HepG2 (cell line): ENCODE measurements around the gene RNU6-8. TPM values are rescaled to one million over a fixed set of nuclear protein-coding genes. Genes with fewer than 3 reads are reported as not detected.

Experiments used
- BORCS8-MEF2B ChIP-seq: sonication (generic); formaldehyde crosslinking; IDR thresholded peaks from 2 replicates; pipeline ENCODE4 v1.8.0; 2022; ENCODE audit warnings: mild to moderate bottlenecking, missing genetic modification reagents
- CHCHD3 ChIP-seq: sonication (generic); formaldehyde crosslinking; IDR thresholded peaks from 2 replicates; pipeline ENCODE4 v1.8.0; 2022; ENCODE audit warnings: mild to moderate bottlenecking, missing genetic modification reagents, moderate library complexity
- DPF2 ChIP-seq: sonication (generic); formaldehyde crosslinking; IDR thresholded peaks from 2 replicates; pipeline ENCODE4 v1.4.0; 2020; ENCODE audit warnings: mild to moderate bottlenecking, low read depth, missing genetic modification reagents, borderline replicate concordance
- EED ChIP-seq: sonication (generic); formaldehyde crosslinking; IDR thresholded peaks from 2 replicates; pipeline ENCODE4 v1.5.0; 2020; ENCODE audit warnings: mild to moderate bottlenecking, missing genetic modification reagents
- HIC2 ChIP-seq: sonication (generic); formaldehyde crosslinking; IDR thresholded peaks from 2 replicates; pipeline ENCODE4 v1.9.0; 2022; ENCODE audit warnings: low read depth, missing genetic modification reagents
- HOXA7 ChIP-seq: sonication (generic); formaldehyde crosslinking; IDR thresholded peaks from 2 replicates; pipeline ENCODE4 v1.8.1; 2022; ENCODE audit warnings: mild to moderate bottlenecking, missing genetic modification reagents, moderate library complexity
- KAT8 ChIP-seq: IDR thresholded peaks from 2 replicates; pipeline ENCODE4 v1.6.1; 2016; ENCODE audit warnings: missing genetic modification reagents, missing compliant biosample characterization
- KDM2A ChIP-seq: sonication (generic); formaldehyde crosslinking; IDR thresholded peaks from 2 replicates; pipeline ENCODE4 v1.4.0; 2020; ENCODE audit warnings: low read depth, missing genetic modification reagents, borderline replicate concordance
- NCOA2 ChIP-seq: sonication (generic); formaldehyde crosslinking; IDR thresholded peaks from 2 replicates; pipeline ENCODE4 v1.8.0; 2022; ENCODE audit warnings: inconsistent platforms
- NFRKB ChIP-seq: fragments of 450-650 bp; IDR thresholded peaks from 2 replicates; pipeline ENCODE4 v1.6.1; 2017
- NR2F1 ChIP-seq, 2 experiments: fragments of 450-650 bp in 1 of 2; formaldehyde crosslinking in 1 of 2; IDR thresholded peaks; 2 replicates each; pipeline versions ENCODE4 v1.5.0 to v1.6.1; 2016 to 2020; ENCODE audit warnings: mild to moderate bottlenecking in 1 of 2, missing compliant biosample characterization in 1 of 2, missing genetic modification reagents in 1 of 2, moderate library complexity in 1 of 2
- PTBP1 ChIP-seq: fragments of 200-400 bp; formaldehyde crosslinking; IDR thresholded peaks from 2 replicates; pipeline ENCODE4 v1.6.1; 2018; ENCODE audit warnings: low read length, low read depth; ENCODE audit not compliant: poor library complexity, severe bottlenecking
- SMARCC2 ChIP-seq: fragments of 450-650 bp; IDR thresholded peaks from 2 replicates; pipeline ENCODE4 v1.6.1; 2017; ENCODE audit warnings: antibody characterized with exemption, mild to moderate bottlenecking
- THAP9 ChIP-seq: sonication (generic); formaldehyde crosslinking; IDR thresholded peaks from 2 replicates; pipeline ENCODE4; 2020; ENCODE audit warnings: missing genetic modification reagents, mild to moderate bottlenecking, borderline replicate concordance
- XBP1 ChIP-seq: sonication (generic); formaldehyde crosslinking; IDR thresholded peaks from 2 replicates; pipeline ENCODE4 v1.5.0; 2020; ENCODE audit warnings: missing genetic modification reagents
- ZBTB2 ChIP-seq: sonication (generic); formaldehyde crosslinking; IDR thresholded peaks from 2 replicates; pipeline ENCODE4 v1.8.0; 2022; ENCODE audit warnings: low read depth, missing genetic modification reagents
- ZNF136 ChIP-seq: sonication (generic); formaldehyde crosslinking; IDR thresholded peaks from 2 replicates; pipeline ENCODE4 v1.8.1; 2022; ENCODE audit warnings: low read depth, mild to moderate bottlenecking, moderate library complexity, missing genetic modification reagents
- ZNF17 ChIP-seq: sonication (generic); formaldehyde crosslinking; IDR thresholded peaks from 2 replicates; pipeline ENCODE4 v1.5.0; 2020; ENCODE audit warnings: mild to moderate bottlenecking, missing genetic modification reagents
- ZNF562 ChIP-seq: sonication (generic); formaldehyde crosslinking; IDR thresholded peaks from 2 replicates; pipeline ENCODE4 v1.8.0; 2022; ENCODE audit warnings: missing genetic modification reagents, borderline replicate concordance
- ZNF710 ChIP-seq: sonication (generic); formaldehyde crosslinking; IDR thresholded peaks from 2 replicates; pipeline ENCODE4 v1.5.0; 2020; ENCODE audit warnings: mild to moderate bottlenecking, missing genetic modification reagents, borderline replicate concordance
- ZNF746 ChIP-seq: sonication (generic); formaldehyde crosslinking; IDR thresholded peaks from 2 replicates; pipeline ENCODE4 v1.8.0; 2022; ENCODE audit warnings: mild to moderate bottlenecking, missing genetic modification reagents
- polyA plus RNA-seq, 8 experiments: library from polyadenylated mRNA; depleted of rRNA in 3 of 8; stranded (reverse) in 7 of 8; unstranded in 1 of 8; fragments of >200 nt; fragmentation: Illumina TruSeq in 4 of 8; extraction: Trizol in 4 of 8; gene quantifications; 2 replicates each; pipeline versions ENCODE4 v1.2.1 to v1.2.3, GENCODE V29; 2011 to 2016; ENCODE audit warnings: low read depth in 4 of 8, missing spikeins in 1 of 8, mixed read lengths in 1 of 8; ENCODE audit not compliant: insufficient read depth in 1 of 8
- total RNA-seq, 5 experiments: library from RNA; depleted of rRNA; stranded (reverse); fragments of >200 nt; fragmentation: Illumina TruSeq; extraction: Trizol; gene quantifications; 2 replicates each; pipeline ENCODE4 v1.2.3, GENCODE V29; 2016; ENCODE audit warnings: low read depth in 1 of 5

The RNU6-8 gene
- total and polyA plus RNA-seq, 2 of the 13 experiments (the other 11 are each of a cell fraction or from before 2014, with no cell fraction given) = under 0.01 TPM; not detected in 1

GRCh38 chr14:32202998-32203882, at the start of gene RNU6-8 (continued):
- TF ChIP-seq DPF2 (CRISPR knock-in tag) = peak; percentile 64; the same call in 1 of the 2 replicates
- peak; percentile 66 for TF ChIP-seq NCOA2
- TF ChIP-seq KDM2A (CRISPR knock-in tag) = peak; percentile 98
- peak; percentile 50; the same call in 1 of the 2 replicates for TF ChIP-seq ZNF746 (CRISPR knock-in tag)
- no peak for TF ChIP-seq SMARCC2
- peak; percentile 80 for TF ChIP-seq ZNF710 (CRISPR knock-in tag)
- peak; percentile 99 for TF ChIP-seq ZNF136
- TF ChIP-seq ZNF562 (CRISPR knock-in tag) = no peak
- TF ChIP-seq BORCS8-MEF2B (CRISPR knock-in tag) = peak; percentile 96
- peak in 1 of 2 experiments; percentile 4; a peak in 1 of 4 replicates for TF ChIP-seq NR2F1 (CRISPR knock-in tag; IDR thresholded peaks at IDR 0.05)
- peak; percentile 78; the same call in 1 of the 2 replicates for TF ChIP-seq KAT8
- 0 out of 2 replicates have a peak, but pooled peaks have one; percentile 36 for TF ChIP-seq ZBTB2 (CRISPR knock-in tag)
- TF ChIP-seq EED (CRISPR knock-in tag) = no peak; the same call in 1 of the 2 replicates
- peak; percentile 88; the same call in 1 of the 2 replicates for TF ChIP-seq XBP1 (CRISPR knock-in tag)
- TF ChIP-seq PTBP1 = peak; percentile 73
- TF ChIP-seq HOXA7 (CRISPR knock-in tag) = no peak
- no peak for TF ChIP-seq NFRKB
- TF ChIP-seq HIC2 (CRISPR knock-in tag) = peak; percentile 79
- TF ChIP-seq CHCHD3 (CRISPR knock-in tag) = no peak
- TF ChIP-seq ZNF17 = no peak
- TF ChIP-seq THAP9 (CRISPR knock-in tag) = peak; percentile 86; the same call in 1 of the 2 replicates
